Measurements from ENCODE around the gene PSMB9. TPM values are rescaled to one million over a fixed set of nuclear protein-coding genes. Genes with fewer than 3 reads are reported as not detected.

Gene PSMB9
- total and polyA plus RNA-seq, 7 experiments from 2014 or later = 70.3 to 452 (median 139) TPM

GRCh38 chr6:32852018-32852843 is 1.8 kb upstream of the PSMB9 start:
- H3K36me3 ChIP-seq (ENCODE audit: control insufficient read depth in 2 of 3, insufficient read depth in 3 of 3, low read length in 3 of 3) = peaks cover 25 to 69% (median 45%) of the 10 kb centered on the region in 3 experiments
- H3K27ac Mint-ChIP-seq = peak overlapping the region; percentile 94 to 100 (median 100)
- peaks cover 61 to 67% of the 10 kb centered on the region in 2 donors for H3K4me1 ChIP-seq (ENCODE audit: control insufficient read depth in 2 of 2, insufficient read depth in 2 of 2, low read length in 2 of 2)
- ATAC-seq = no peak
- peak overlapping the region; percentile 100 for H3K27ac ChIP-seq (ENCODE audit: low read depth, low read length)
- CTCF ChIA-PET = interaction anchor here (2.1 to 7.5 kb wide), 4 partner anchors 11 to 120 kb away, joined by 13 to 241 read pairs (median 27); partner anchors contain the start of genes PSMB8 and TAP2
- POLR2A ChIA-PET = interaction anchor here (0.6 to 9.5 kb wide), 13 partner anchors 7 to 818 kb away, joined by 4 to 662 read pairs (median 15); partner anchors contain the start of genes BRD2, HLA-DMA, PSMB8 and RPS18
- H3K36me3 Mint-ChIP-seq = peaks cover 33 to 79% (median 61%) of the 10 kb centered on the region in 5 donors
- H3K9me3 Mint-ChIP-seq = peaks cover 0 to 4% (median 0%) of the 10 kb centered on the region in 11 donors
- intact Hi-C loops (cut with micrococcal nuclease) = loop anchor here (2.0 to 10.0 kb wide), 6 partner anchors 460 to 1230 kb away; partner anchors contain the start of genes CLIC1 (in 1 of the 2), CUTA (in 1 of the 2), PHF1 (in 1 of the 2) and PRRC2A (in 1 of the 2)
- peak overlapping the region; percentile 91 for H3K4me3 ChIP-seq (ENCODE audit: low read length)
- no peaks in the 10 kb centered on the region for H3K9me3 ChIP-seq (ENCODE audit: control insufficient read depth in 2 of 3, low read length in 3 of 3)
- DNase-seq = peak in 1 of 9 donors; percentile 16
- H3K4me1 Mint-ChIP-seq = peaks cover 62 to 81% (median 73%) of the 10 kb centered on the region in 7 donors
- peak overlapping the region; percentile 96 to 100 (median 100) for H3K4me3 Mint-ChIP-seq
- H3K27me3 Mint-ChIP-seq = no peaks in the 10 kb centered on the region
- no peaks in the 10 kb centered on the region for H3K27me3 ChIP-seq (ENCODE audit: control insufficient read depth in 2 of 2, insufficient read depth in 2 of 2, low read length in 2 of 2)

- CTCF ChIA-PET = interaction anchor here (0.8 to 7.5 kb wide), 6 partner anchors 11 to 119 kb away, joined by 4 to 241 read pairs (median 12); partner anchors contain the start of genes PSMB8 and TAP2
- Mint-ChIP-seq H3K4me1 (peaks cover 62 to 81% (median 73%) of the 10 kb centered on the region in 7 donors), H3K4me3 (peak overlapping the region; percentile 96 to 100 (median 100)), H3K36me3 (peaks cover 26 to 79% (median 59%) of the 10 kb centered on the region in 5 donors), H3K27me3 (no peaks in the 10 kb centered on the region), H3K9me3 (peaks cover 0 to 2% (median 0%) of the 10 kb centered on the region in 11 donors), H3K27ac (peak overlapping the region; percentile 94 to 100 (median 100))
- Histone ChIP-seq H3K4me3 (ENCODE audit: low read length) (peak overlapping the region; percentile 91), H3K9me3 (ENCODE audit: control insufficient read depth in 2 of 3, low read length in 3 of 3) (no peaks in the 10 kb centered on the region), H3K27me3 (ENCODE audit: control insufficient read depth in 2 of 2, insufficient read depth in 2 of 2, low read length in 2 of 2) (no peaks in the 10 kb centered on the region), H3K27ac (ENCODE audit: low read depth, low read length) (peak overlapping the region; percentile 100), H3K4me1 (ENCODE audit: control insufficient read depth in 2 of 2, insufficient read depth in 2 of 2, low read length in 2 of 2) (peaks cover 53 to 65% of the 10 kb centered on the region in 2 donors), H3K36me3 (ENCODE audit: control insufficient read depth in 2 of 3, insufficient read depth in 3 of 3, low read length in 3 of 3) (peaks cover 23 to 69% (median 45%) of the 10 kb centered on the region in 3 experiments)
- DNase-seq (peak in 5 of 9 donors; percentile 37 to 79 (median 52)), ATAC-seq (peak; percentile 42)
- POLR2A ChIA-PET = interaction anchor here (0.6 to 9.5 kb wide), 15 partner anchors 10 to 1294 kb away, joined by 3 to 662 read pairs (median 6); partner anchors contain the start of genes BRD2, HLA-DMA, PSMB8 and RPS18
- intact Hi-C loops (cut with micrococcal nuclease) = loop anchor here (1.0 to 10.0 kb wide), 8 partner anchors 9 to 1231 kb away; partner anchors contain the start of genes PSMB8 (in 2 of the 2), CLIC1 (in 1 of the 2), CUTA (in 1 of the 2) and PHF1 (in 1 of the 2)
These were observed 1.0 kb upstream of the PSMB9 start for GRCh38 chr6:32852844-32853540.

- H3K27ac ChIP-seq (ENCODE audit: low read depth, low read length) = peak overlapping the region; percentile 100
- intact Hi-C loops (cut with micrococcal nuclease) = loop anchor here (1.0 to 10.0 kb wide), 7 partner anchors 14 to 1232 kb away; partner anchors contain the start of genes TAP2 (in 2 of the 2), CLIC1 (in 1 of the 2), CUTA (in 1 of the 2) and PHF1 (in 1 of the 2)
- Mint-ChIP-seq H3K9me3 (peaks cover 0 to 2% (median 0%) of the 10 kb centered on the region in 11 donors), H3K27ac (peak overlapping the region; percentile 97 to 100 (median 100)), H3K4me3 (peak overlapping the region; percentile 96 to 100 (median 100)), H3K27me3 (no peaks in the 10 kb centered on the region), H3K4me1 (peaks cover 57 to 82% (median 70%) of the 10 kb centered on the region in 7 donors), H3K36me3 (peaks cover 20 to 79% (median 59%) of the 10 kb centered on the region in 5 donors)
- POLR2A ChIA-PET = interaction anchor here (0.6 to 9.5 kb wide), 13 partner anchors 7 to 130 kb away, joined by 3 to 662 read pairs (median 5); partner anchors contain the start of genes BRD2, HLA-DMA, PSMB8 and TAP2
- peaks cover 40 to 51% of the 10 kb centered on the region in 2 donors for H3K4me1 ChIP-seq (ENCODE audit: control insufficient read depth in 2 of 2, insufficient read depth in 2 of 2, low read length in 2 of 2)
- peak overlapping the region; percentile 91 for H3K4me3 ChIP-seq (ENCODE audit: low read length)
- H3K36me3 ChIP-seq (ENCODE audit: control insufficient read depth in 2 of 3, insufficient read depth in 3 of 3, low read length in 3 of 3) = peaks cover 20 to 72% (median 49%) of the 10 kb centered on the region in 3 experiments
- no peaks in the 10 kb centered on the region for H3K9me3 ChIP-seq (ENCODE audit: control insufficient read depth in 2 of 3, low read length in 3 of 3)
- no peaks in the 10 kb centered on the region for H3K27me3 ChIP-seq (ENCODE audit: control insufficient read depth in 2 of 2, insufficient read depth in 2 of 2, low read length in 2 of 2)
- CTCF ChIA-PET = interaction anchor here (0.6 to 7.5 kb wide), 9 partner anchors 9 to 233 kb away, joined by 3 to 241 read pairs (median 10); partner anchors contain the start of genes HLA-DMA, PSMB8 and TAP2
- peak; percentile 24 for ATAC-seq
- peak in 5 of 9 donors; percentile 42 to 75 (median 52) for DNase-seq
These were observed 585 bp downstream of the PSMB9 start for GRCh38 chr6:32854376-32855178.

GRCh38 chr6:32855467-32856174 is 1.6 kb downstream of the PSMB9 start:
- H3K4me1 Mint-ChIP-seq = peaks cover 50 to 76% (median 63%) of the 10 kb centered on the region in 7 donors
- no peaks in the 10 kb centered on the region for H3K27me3 Mint-ChIP-seq
- H3K4me3 ChIP-seq (ENCODE audit: low read length) = peak overlapping the region; percentile 91
- CTCF ChIA-PET = interaction anchor here (0.6 to 7.5 kb wide), 12 partner anchors 8 to 290 kb away, joined by 3 to 241 read pairs (median 4); partner anchors contain the start of genes HLA-DMA, PSMB8 and TAP2
- ATAC-seq = no peak
- H3K36me3 ChIP-seq (ENCODE audit: control insufficient read depth in 2 of 3, insufficient read depth in 3 of 3, low read length in 3 of 3) = peaks cover 22 to 71% (median 46%) of the 10 kb centered on the region in 3 experiments
- intact Hi-C loops (cut with micrococcal nuclease) = loop anchor here (10.0 kb wide), 2 partner anchors 559 to 1021 kb away; partner anchors contain the start of genes CUTA (in 1 of the 2) and PHF1 (in 1 of the 2)
- peaks cover 0 to 2% (median 0%) of the 10 kb centered on the region in 11 donors for H3K9me3 Mint-ChIP-seq
- no peaks in the 10 kb centered on the region for H3K27me3 ChIP-seq (ENCODE audit: control insufficient read depth in 2 of 2, insufficient read depth in 2 of 2, low read length in 2 of 2)
- DNase-seq = no peak
- no peaks in the 10 kb centered on the region for H3K9me3 ChIP-seq (ENCODE audit: control insufficient read depth in 2 of 3, low read length in 3 of 3)
- peak overlapping the region; percentile 96 to 100 (median 100) for H3K4me3 Mint-ChIP-seq
- H3K27ac Mint-ChIP-seq = peak overlapping the region; percentile 87 to 100 (median 100)
- H3K27ac ChIP-seq (ENCODE audit: low read depth, low read length) = peak overlapping the region; percentile 100
- POLR2A ChIA-PET = interaction anchor here (0.6 to 9.5 kb wide), 10 partner anchors 8 to 673 kb away, joined by 3 to 662 read pairs (median 4); partner anchors contain the start of genes HLA-DMA, PSMB8 and TAP2
- peaks cover 32 to 41% of the 10 kb centered on the region in 2 donors for H3K4me1 ChIP-seq (ENCODE audit: control insufficient read depth in 2 of 2, insufficient read depth in 2 of 2, low read length in 2 of 2)
- peaks cover 16 to 76% (median 55%) of the 10 kb centered on the region in 5 donors for H3K36me3 Mint-ChIP-seq
